HCT116 (cell line): ENCODE results near the gene CSRP3. TPM values are rescaled to one million over a fixed set of nuclear protein-coding genes. Genes with fewer than 3 reads are reported as not detected.

ENCODE experiments used
- ATAC-seq: fragments of 200-7000 bp; cut with Tn5 transposase; 2 replicates; pipeline ENCODE4 v1.9.1; 2020; ENCODE audit warnings: mild to moderate bottlenecking, moderate library complexity
- BruUV-seq: library from RNA; stranded (reverse); fragments of 400-500 nt; replicated peaks from 2 replicates; lab custom pipeline; 2021; lab: Mats Ljungman, UMichigan
- CTCF ChIA-PET: fragments of 300-600 bp; sonication (Branson Sonifier 250); formaldehyde crosslinking; loops from one replicate; lab custom pipeline; 2021; ENCODE audit warnings: antibody characterized with exemption; lab: Charles Lee
- POLR2A ChIA-PET: fragments of 300-600, 350-600 bp; sonication (Branson Sonifier 250); formaldehyde crosslinking; loops from one replicate; lab custom pipeline; 2021; ENCODE audit warnings: antibody characterized with exemption; lab: Charles Lee
- RAD21 ChIA-PET, 2 experiments: fragments of 300-600 bp; sonication (Branson Sonifier 250); formaldehyde crosslinking; loops; one replicate each; lab custom pipeline; 2023; ENCODE audit warnings: low total read pairs in 2 of 2; ENCODE audit not compliant: uncharacterized antibody in 2 of 2, unreplicated experiment in 2 of 2, low non-redundant PET in 1 of 2; lab: Charles Lee
- DNase-seq: peaks from one replicate; pipeline ENCODE4 v3.0.0-alpha.2; 2010; ENCODE audit warnings: low read depth, low spot score
- H2AFZ ChIP-seq: fragments of 200-600 bp; shearing (Covaris generic), sonication (generic); 2 replicates; pipeline ENCODE4 v1.6.1; 2017; ENCODE audit warnings: low read depth, mixed run types, mixed read lengths, antibody characterized with exemption, low read length; ENCODE audit not compliant: poor library complexity, severe bottlenecking
- H3K27ac ChIP-seq: 2 replicates; pipeline ENCODE4 v1.5.1; 2012; ENCODE audit warnings: low read depth, low read length
- H3K27me3 ChIP-seq: fragments of 200-600 bp; sonication (generic); 2 replicates; pipeline ENCODE4 v1.6.1; 2016; ENCODE audit warnings: mixed run types, low read length, mixed read lengths; ENCODE audit not compliant: insufficient read depth
- H3K36me3 ChIP-seq, 2 experiments: fragments of 200-500 bp in 1 of 2; fragments of 200-600 bp in 1 of 2; sonication (Bioruptor generic) in 1 of 2; sonication (generic) in 1 of 2; 2 replicates each; pipeline versions ENCODE4 v1.5.1 to v1.6.1; 2014 to 2016; ENCODE audit warnings: low read length in 2 of 2, inconsistent platforms in 1 of 2, mixed read lengths in 1 of 2, mixed run types in 1 of 2; ENCODE audit not compliant: insufficient read depth in 2 of 2, control insufficient read depth in 1 of 2
- H3K4me1 ChIP-seq, 2 experiments: fragments of 200-600 bp in 1 of 2; sonication (generic) in 1 of 2; 2 replicates each; pipeline versions ENCODE4 v1.5.1 to v1.6.1; 2012 to 2017; ENCODE audit warnings: low read length in 2 of 2, inconsistent platforms in 1 of 2, mild to moderate bottlenecking in 1 of 2, mixed read lengths in 1 of 2, mixed run types in 1 of 2, moderate library complexity in 1 of 2; ENCODE audit not compliant: insufficient read depth in 2 of 2, control insufficient read depth in 1 of 2
- H3K4me2 ChIP-seq: fragments of 200-600 bp; sonication (generic); 2 replicates; pipeline ENCODE4 v1.6.1; 2017; ENCODE audit warnings: mixed run types, low read length, mixed read lengths
- H3K4me3 ChIP-seq, 2 experiments: fragments of 200-600 bp in 1 of 2; sonication (generic) in 1 of 2; replicated peaks in 1 of 2; 2 replicates each; pipeline ENCODE4 v1.5.1; 2011 to 2016; ENCODE audit warnings: low read length in 2 of 2, control low read depth in 1 of 2, low read depth in 1 of 2, mild to moderate bottlenecking in 1 of 2, mixed read lengths in 1 of 2, mixed run types in 1 of 2
- H3K79me2 ChIP-seq: fragments of 200-600 bp; sonication (generic); 2 replicates; pipeline ENCODE4 v1.6.1; 2017; ENCODE audit warnings: mild to moderate bottlenecking, mixed run types, low read length, moderate library complexity, mixed read lengths; ENCODE audit not compliant: insufficient read depth
- H3K9ac ChIP-seq: fragments of 200-600 bp; sonication (generic); 2 replicates; pipeline ENCODE4 v1.6.1; 2016; ENCODE audit warnings: low read length, mixed read lengths
- H3K9me2 ChIP-seq: fragments of 200-600 bp; sonication (generic), shearing (Covaris generic); 2 replicates; pipeline ENCODE4 v1.6.1; 2017; ENCODE audit warnings: mixed run types, mild to moderate bottlenecking, moderate library complexity; ENCODE audit not compliant: insufficient read depth
- H3K9me3 ChIP-seq, 2 experiments: fragments of 200-500 bp in 1 of 2; fragments of 200-600 bp in 1 of 2; sonication (Bioruptor generic) in 1 of 2; sonication (generic) in 1 of 2; 2 replicates each; pipeline ENCODE4 v1.6.1; 2014 to 2017; ENCODE audit warnings: low read length in 2 of 2, mixed read lengths in 2 of 2, inconsistent platforms in 1 of 2, low read depth in 1 of 2, mild to moderate bottlenecking in 1 of 2, mixed run types in 1 of 2, moderate library complexity in 1 of 2; ENCODE audit not compliant: control insufficient read depth in 1 of 2, insufficient read depth in 1 of 2
- H4K20me1 ChIP-seq: fragments of 200-600 bp; sonication (generic), shearing (Covaris generic); 2 replicates; pipeline ENCODE4 v1.6.1; 2017; ENCODE audit warnings: mixed run types, mild to moderate bottlenecking, moderate library complexity; ENCODE audit not compliant: insufficient read depth
- EZH2 ChIP-seq: fragments of 200-600 bp; sonication (generic); IDR thresholded peaks from 2 replicates; pipeline ENCODE4 v1.6.1; 2017; ENCODE audit warnings: antibody characterized with exemption, mixed run types
- EZH2phosphoT487 ChIP-seq: fragments of 200-600 bp; IDR thresholded peaks from 2 replicates; pipeline ENCODE4 v1.6.1; 2018; ENCODE audit warnings: antibody characterized with exemption, borderline replicate concordance
- POLR2A ChIP-seq: IDR thresholded peaks from 2 replicates; pipeline ENCODE4 v1.7.0; 2011; ENCODE audit warnings: borderline replicate concordance; ENCODE audit not compliant: insufficient read depth, insufficient read length; ENCODE audit errors: extremely low read depth
- POLR2AphosphoS5 ChIP-seq: IDR thresholded peaks from 2 replicates; pipeline ENCODE4 v1.6.1; 2011; ENCODE audit warnings: mild to moderate bottlenecking, low read depth, low read length, moderate library complexity
- YY1 ChIP-seq: IDR thresholded peaks from 2 replicates; pipeline ENCODE4 v1.6.1; 2011; ENCODE audit warnings: low read length, low read depth, moderate library complexity, mild to moderate bottlenecking; ENCODE audit not compliant: insufficient replicate concordance; ENCODE audit errors: extremely low read depth
- intact Hi-C: fragments of 100-400 bp; cut with micrococcal nuclease; formaldehyde crosslinking; loops from 2 replicates; pipeline ENCODE4 v1.10.0; 2022
- total RNA-seq: library from RNA; stranded (reverse); gene quantifications from one replicate; pipeline ENCODE4 v1.2.1, GENCODE V29; 2021; ENCODE audit not compliant: unreplicated experiment
- TF ChIP-seq, protein P1 (sequence below): IDR thresholded peaks from 2 replicates; pipeline ENCODE4 v1.6.1; 2011; ENCODE audit warnings: mild to moderate bottlenecking, low read length, moderate library complexity; ENCODE audit not compliant: insufficient replicate concordance; ENCODE audit errors: extremely low read depth

The CSRP3 gene
- total RNA-seq, 1 experiment from 2014 or later = not detected

GRCh38 chr11:19243143-19243542, 41.4 kb upstream of the CSRP3 start:
- Histone ChIP-seq H3K79me2 (peaks cover 22% of the 10 kb centered on the region), H3K4me3 (no peak overlapping the region), H3K9me2 (no peaks in the 10 kb centered on the region), H3K27me3 (no peaks in the 10 kb centered on the region), H3K9ac (no peak overlapping the region), H3K9me3 (no peaks in the 10 kb centered on the region), H3K27ac (no peak overlapping the region), H4K20me1 (no peaks in the 10 kb centered on the region), H3K36me3 (no peaks in the 10 kb centered on the region), H2AFZ (no peak overlapping the region), H3K4me2 (0 out of 2 replicates have a peak overlapping the region, but pooled peaks have one; percentile 1), H3K4me1 (peaks cover 10 to 46% of the 10 kb centered on the region in 2 experiments)
- BruUV-seq = no TSS peak
- POLR2A ChIA-PET = no interaction called here
- ATAC-seq (no peak), DNase-seq (no peak)
- TF ChIP-seq YY1 (no peak), POLR2A (no peak)
- CTCF ChIA-PET = no interaction called here
- intact Hi-C loops = no loop called here
- RAD21 ChIA-PET = no interaction called here

DNA sequence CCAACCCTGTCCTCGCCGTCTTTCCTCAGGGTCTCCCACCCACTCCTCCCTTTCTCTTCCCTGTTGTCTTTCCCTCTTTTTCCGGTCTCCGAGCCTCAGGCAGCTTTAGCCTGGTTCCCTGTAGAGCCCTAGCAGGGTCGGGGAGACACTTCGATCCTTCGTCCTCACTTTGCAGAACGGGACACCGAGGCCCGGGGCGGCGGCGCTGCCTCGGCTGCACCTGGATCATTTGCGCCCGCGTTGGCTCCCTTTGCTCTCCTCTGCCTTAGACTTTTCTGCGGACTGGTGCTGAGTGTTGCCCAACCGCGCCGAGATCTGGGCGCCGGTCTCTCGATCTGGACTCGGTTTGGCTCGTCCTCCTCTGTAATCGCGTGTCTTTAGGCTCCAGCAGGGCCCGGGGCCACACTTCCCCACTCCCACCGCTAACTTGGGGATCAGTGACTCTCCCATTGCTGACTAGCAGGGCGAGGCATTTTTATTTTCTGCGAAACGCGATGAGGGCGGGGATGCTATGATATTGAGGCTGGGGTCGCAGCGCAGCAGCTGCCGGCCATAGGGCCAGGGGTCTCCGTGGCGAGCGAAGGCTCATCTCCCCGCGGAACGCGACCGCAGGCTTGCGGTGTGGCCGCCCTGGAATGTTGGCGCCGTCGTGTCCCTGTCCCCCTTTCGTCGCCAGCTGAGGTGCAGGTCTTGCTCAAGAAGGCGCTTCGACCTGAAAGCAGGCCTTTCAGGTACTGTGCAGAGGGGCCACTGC, 40.6 kb upstream of the CSRP3 start:
- Histone ChIP-seq H3K4me1 (peaks cover 10 to 46% of the 10 kb centered on the region in 2 experiments), H3K4me3 (peak overlapping the region; percentile 66 to 94), H3K36me3 (peaks cover 0 to 8% of the 10 kb centered on the region in 2 experiments; a peak in 1 of 4 replicates), H3K9me2 (no peaks in the 10 kb centered on the region), H3K79me2 (peaks cover 22% of the 10 kb centered on the region), H3K27me3 (no peaks in the 10 kb centered on the region), H2AFZ (no peak overlapping the region), H4K20me1 (no peaks in the 10 kb centered on the region), H3K27ac (0 out of 2 replicates have a peak overlapping the region, but pooled peaks have one; percentile 27), H3K9ac (peak overlapping the region; percentile 90), H3K9me3 (no peaks in the 10 kb centered on the region), H3K4me2 (peak overlapping the region; percentile 83)
- TF ChIP-seq EZH2 (no peak), EZH2phosphoT487 (no peak), POLR2AphosphoS5 (no peak)
- TF ChIP-seq, protein P1, sequence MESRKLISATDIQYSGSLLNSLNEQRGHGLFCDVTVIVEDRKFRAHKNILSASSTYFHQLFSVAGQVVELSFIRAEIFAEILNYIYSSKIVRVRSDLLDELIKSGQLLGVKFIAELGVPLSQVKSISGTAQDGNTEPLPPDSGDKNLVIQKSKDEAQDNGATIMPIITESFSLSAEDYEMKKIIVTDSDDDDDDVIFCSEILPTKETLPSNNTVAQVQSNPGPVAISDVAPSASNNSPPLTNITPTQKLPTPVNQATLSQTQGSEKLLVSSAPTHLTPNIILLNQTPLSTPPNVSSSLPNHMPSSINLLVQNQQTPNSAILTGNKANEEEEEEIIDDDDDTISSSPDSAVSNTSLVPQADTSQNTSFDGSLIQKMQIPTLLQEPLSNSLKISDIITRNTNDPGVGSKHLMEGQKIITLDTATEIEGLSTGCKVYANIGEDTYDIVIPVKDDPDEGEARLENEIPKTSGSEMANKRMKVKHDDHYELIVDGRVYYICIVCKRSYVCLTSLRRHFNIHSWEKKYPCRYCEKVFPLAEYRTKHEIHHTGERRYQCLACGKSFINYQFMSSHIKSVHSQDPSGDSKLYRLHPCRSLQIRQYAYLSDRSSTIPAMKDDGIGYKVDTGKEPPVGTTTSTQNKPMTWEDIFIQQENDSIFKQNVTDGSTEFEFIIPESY = no peak
- ChIA-PET CTCF (no interaction called here), POLR2A (no interaction called here), RAD21 (no interaction called here)
- intact Hi-C loops = no loop called here
- TSS peak; percentile 54 for BruUV-seq
- no peak for ATAC-seq
- DNase-seq = no peak
